ENCODE data around the gene KIDINS220.

KIDINS220 gene

DNA sequence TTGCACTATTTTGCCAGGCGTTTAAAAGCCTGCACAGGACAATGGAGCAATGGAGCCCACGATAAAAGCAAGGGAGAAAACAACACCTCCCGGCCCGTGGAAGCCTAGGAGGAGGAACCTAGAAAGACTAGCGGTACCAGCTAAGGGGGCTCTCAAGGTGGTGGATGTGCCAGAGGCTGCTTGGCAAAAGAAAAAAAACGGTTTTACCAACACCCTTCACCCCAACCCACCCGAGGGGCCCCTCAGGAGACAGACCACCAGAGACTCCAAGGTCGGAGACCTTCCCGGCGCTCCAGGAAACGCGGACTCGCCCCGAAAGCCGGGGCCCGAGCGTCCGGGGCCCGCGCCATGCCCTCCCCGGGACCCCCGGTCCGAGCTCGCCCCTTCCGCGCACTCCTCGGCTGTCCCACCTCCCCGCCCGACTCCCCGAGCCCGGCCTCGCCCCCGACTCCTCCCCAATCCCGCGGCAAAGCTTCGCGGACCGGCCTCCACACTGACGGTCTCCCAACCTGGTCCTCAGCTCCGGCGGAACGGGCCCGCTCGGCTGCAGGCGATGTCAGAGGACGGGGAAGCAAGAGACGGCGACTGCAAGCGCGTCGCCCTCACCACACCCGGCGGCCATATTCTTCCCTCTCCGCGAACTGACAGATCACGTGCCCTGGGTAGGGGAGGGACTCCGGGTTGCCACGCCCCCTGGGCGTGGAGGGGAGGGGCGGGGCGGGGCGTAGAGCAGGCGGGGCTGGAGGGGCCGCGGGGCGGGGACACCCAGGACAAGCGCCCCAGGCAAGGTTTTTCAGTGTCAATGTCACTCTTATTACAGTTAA, at the start of gene KIDINS220:
Gene KIDINS220, minus strand, starts transcription at position 643 of the 824 bp plus-strand sequence. CDS start 10,520 bp downstream, outside the sequence.
- DNase-seq (ENCODE audit: low read depth) = peak; percentile 84

DNA sequence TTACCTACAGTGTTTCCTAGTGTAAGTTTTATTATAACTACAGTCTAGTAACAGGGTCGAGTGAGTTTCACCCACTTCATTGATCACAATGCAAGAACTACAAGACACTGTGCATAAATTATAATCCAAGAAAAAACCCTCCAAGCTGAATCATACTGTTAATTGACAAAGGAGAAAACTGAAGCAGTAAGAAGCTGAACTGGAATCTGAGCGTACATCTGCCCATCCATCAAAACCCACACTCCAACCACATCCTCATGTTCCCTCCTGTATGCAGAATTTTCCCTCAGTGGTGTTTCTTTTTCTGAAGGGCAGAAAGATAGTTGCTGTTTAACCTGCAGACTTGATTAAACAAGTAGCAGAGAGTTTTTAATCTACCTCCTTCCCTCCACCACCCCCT, 49.5 kb upstream of the KIDINS220 start:
- DNase-seq (ENCODE audit: low read depth) = no peak

- DNase-seq (ENCODE audit: low read depth) = no peak
These were observed 48.7 kb upstream of the KIDINS220 start for GRCh38 chr2:8886202-8886518.

DNA sequence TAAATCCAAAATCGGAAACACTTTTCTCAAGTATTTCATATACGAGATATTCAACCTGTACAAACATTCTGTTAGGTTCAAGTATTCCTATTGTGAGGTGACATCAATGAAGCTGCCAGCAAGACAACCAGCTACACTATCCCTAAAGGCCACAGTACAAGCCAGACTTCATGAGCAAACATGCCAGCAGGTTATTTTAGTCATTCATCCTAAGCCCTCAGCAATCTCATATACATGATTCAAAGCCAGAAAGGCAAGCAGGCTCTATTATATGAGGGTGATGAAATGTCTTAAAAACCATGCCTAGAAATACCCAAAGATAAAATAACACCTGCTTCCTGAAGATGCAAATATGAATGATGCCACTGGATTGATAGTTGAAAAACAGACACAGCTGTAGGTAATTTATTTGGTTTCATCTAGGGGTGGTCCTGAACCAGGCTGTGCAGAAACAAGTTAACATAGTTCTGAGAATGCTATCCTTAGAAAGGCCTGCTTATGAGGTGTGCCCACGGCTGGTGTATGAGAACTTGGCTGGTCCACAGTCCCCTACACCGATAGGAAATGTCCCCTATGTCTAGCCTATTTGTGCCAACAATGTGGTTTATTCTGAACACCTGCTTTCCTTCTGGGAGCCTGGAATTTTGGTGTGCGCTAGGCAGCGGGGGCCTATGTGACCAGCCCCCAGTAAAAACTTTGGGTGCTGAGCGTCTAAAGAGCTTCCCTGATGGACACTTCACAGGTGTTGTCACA, 48.2 kb upstream of the KIDINS220 start:
- DNase-seq (ENCODE audit: low read depth) = no peak

- no peak for DNase-seq (ENCODE audit: low read depth)
These were observed 47.4 kb upstream of the KIDINS220 start for GRCh38 chr2:8884812-8885211.

DNA sequence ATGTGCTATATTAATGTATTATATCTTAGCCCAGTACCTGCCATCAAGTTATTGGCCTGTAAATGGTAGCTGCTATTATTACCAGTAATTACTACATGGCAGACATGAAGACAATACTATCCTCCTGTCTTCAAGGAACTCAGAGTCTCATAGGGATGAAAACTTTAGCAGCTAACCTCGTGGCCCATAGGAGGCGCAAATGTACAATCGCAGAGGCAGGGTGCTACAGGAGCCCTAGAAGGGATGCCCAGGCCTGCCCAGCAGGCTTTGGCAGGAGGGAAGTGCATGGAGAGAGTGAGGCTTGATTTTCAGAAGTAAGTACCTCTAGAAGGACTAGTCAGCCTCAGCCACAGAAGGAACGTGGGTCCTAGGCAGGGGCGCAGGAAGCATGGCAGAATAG, 44.7 kb upstream of the KIDINS220 start:
- DNase-seq (ENCODE audit: low read depth) = peak; percentile 31

DNA sequence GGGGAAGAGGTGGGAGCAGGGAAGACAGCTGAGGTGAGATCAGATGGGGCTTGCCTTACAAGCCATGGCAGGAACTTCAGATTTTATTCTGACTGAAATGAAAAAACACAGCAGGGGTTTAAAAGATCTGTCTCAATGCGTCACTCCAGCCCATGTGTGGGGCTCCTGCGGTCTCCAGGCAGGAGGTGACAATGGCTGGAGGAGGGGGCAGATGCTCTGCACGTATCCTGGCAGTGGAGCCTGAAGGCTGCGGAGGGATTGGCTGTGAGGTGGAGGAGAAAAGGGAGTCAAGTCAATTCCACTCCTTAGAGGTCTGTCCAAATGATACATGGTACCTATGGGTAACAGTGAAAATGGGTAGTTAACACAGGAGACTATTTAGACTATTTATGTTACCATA, 40.5 kb upstream of the KIDINS220 start:
- DNase-seq (ENCODE audit: low read depth) = no peak

DNA sequence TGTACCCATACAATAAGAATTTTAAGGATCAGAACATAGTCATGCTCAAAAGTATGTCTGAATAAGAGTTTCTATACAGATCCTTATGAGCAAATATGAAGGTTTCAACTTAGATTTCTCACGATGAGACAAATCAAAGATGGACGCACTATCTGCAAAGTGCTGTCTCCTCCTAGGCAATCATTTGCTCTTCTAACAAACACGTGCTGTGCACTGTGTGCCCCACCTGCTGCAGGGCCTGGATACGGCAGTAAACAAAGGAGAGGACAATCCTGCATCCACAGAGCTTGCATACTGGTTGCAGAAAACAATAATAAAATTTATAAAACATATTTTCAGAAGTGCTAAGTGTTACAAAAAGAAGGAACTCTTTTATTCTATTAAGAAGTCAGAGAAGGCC, 39.9 kb upstream of the KIDINS220 start:
- DNase-seq (ENCODE audit: low read depth) = no peak

GRCh38 chr2:8876628-8877027, 39.2 kb upstream of the KIDINS220 start:
- no peak for DNase-seq (ENCODE audit: low read depth)

- DNase-seq (ENCODE audit: low read depth) = peak; percentile 71
These were observed 35.5 kb upstream of the KIDINS220 start for GRCh38 chr2:8872821-8873432.

GRCh38 chr2:8870441-8870840, 33.0 kb upstream of the KIDINS220 start:
- DNase-seq (ENCODE audit: low read depth) = no peak

GRCh38 chr2:8867363-8867762, 29.9 kb upstream of the KIDINS220 start:
- no peak for DNase-seq (ENCODE audit: low read depth)

GRCh38 chr2:8863331-8863953, 26.0 kb upstream of the KIDINS220 start:
- DNase-seq (ENCODE audit: low read depth) = no peak

DNA sequence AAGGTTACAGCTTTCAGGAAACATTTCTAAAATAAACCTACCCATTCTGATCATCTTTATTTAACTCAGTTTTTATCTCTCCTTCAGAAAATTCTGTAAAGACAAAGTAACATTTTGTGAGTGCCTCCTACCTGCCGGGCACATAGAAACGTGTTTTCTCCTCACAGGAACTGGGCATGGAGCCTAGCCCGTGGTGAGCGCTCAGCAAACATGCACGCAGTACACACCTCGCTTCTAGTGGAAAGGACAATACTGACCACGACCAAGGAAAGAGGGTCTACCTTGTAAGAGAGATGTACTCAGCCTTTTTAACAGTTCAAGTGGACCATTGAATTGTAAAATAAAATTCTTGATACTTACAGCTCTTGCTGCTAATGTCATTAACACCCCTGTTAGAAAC, 24.8 kb upstream of the KIDINS220 start:
- DNase-seq (ENCODE audit: low read depth) = no peak

DNA sequence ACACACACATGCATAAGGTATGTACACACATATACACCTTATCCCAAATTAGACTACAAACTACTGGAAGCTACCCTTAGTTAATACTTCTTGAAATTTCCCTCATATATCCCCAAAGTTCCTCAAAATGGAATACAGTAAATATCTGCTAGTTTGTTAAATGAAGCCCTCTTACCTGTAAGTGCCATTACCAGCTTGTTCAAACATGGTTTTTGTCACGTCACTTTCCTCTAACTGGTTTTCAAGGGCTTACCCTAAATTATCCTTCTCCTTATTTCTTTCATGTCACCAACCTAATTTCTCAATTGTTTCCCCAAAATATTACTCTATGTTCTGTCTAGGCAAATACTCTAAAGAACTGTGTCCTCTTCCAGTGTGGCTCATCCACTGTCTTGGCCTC, 24.4 kb upstream of the KIDINS220 start:
- no peak for DNase-seq (ENCODE audit: low read depth)

GRCh38 chr2:8860239-8860638, 22.8 kb upstream of the KIDINS220 start:
- DNase-seq (ENCODE audit: low read depth) = no peak

- DNase-seq (ENCODE audit: low read depth) = no peak
These were observed 21.5 kb upstream of the KIDINS220 start for GRCh38 chr2:8858910-8859309.

- no peak for DNase-seq (ENCODE audit: low read depth)
These were observed 20.9 kb upstream of the KIDINS220 start for GRCh38 chr2:8858264-8858663.

DNA sequence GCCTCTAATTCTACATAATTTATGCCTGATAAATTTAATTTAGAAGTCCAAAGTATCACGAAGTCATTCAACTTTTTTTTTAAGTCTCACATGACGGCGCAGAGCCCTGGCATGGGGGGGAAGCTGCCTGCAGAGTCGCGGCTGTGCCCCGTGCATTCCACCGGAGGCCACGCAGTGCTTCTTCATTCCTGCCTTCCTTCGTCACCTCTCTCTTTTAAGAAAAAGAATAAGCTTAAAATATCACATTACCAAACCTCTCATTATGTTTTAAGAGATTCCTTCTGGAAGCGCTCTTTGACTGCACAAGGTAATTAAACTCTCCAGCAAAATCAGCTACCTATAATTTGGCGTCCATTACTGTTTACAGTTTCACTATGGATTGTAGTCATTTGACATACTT, 20.3 kb upstream of the KIDINS220 start:
- DNase-seq (ENCODE audit: low read depth) = no peak

DNA sequence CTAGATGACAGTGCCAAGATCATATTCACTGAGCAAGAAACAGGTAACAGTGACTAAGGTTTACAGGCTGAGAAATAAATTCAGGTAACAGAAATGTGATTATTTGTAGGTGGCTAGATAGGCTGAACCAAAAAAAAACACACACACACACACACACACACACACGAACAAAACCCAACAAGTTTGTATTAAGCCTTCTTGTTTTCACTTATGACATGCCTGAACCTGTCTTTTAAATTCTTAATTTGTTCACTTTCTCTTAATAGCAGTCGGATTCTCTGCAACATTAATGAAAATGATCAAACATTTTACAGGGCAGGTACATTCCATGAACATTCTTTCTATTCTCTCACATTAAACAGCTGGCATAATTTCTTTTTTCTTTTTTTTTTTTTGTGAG, 18.8 kb upstream of the KIDINS220 start:
- no peak for DNase-seq (ENCODE audit: low read depth)

- DNase-seq (ENCODE audit: low read depth) = no peak
These were observed 17.6 kb upstream of the KIDINS220 start for GRCh38 chr2:8855010-8855409.

GRCh38 chr2:8853426-8853825, 16.0 kb upstream of the KIDINS220 start:
- no peak for DNase-seq (ENCODE audit: low read depth)
